ENCODE results near the gene COL9A3.
A peak's percentile ranks its signal among the peaks of the same experiment; 100 is the strongest.

Gene COL9A3

GRCh38 chr20:62832951-62833391 is 16.1 kb downstream of the COL9A3 start:
- TF ChIP-seq, protein P1, sequence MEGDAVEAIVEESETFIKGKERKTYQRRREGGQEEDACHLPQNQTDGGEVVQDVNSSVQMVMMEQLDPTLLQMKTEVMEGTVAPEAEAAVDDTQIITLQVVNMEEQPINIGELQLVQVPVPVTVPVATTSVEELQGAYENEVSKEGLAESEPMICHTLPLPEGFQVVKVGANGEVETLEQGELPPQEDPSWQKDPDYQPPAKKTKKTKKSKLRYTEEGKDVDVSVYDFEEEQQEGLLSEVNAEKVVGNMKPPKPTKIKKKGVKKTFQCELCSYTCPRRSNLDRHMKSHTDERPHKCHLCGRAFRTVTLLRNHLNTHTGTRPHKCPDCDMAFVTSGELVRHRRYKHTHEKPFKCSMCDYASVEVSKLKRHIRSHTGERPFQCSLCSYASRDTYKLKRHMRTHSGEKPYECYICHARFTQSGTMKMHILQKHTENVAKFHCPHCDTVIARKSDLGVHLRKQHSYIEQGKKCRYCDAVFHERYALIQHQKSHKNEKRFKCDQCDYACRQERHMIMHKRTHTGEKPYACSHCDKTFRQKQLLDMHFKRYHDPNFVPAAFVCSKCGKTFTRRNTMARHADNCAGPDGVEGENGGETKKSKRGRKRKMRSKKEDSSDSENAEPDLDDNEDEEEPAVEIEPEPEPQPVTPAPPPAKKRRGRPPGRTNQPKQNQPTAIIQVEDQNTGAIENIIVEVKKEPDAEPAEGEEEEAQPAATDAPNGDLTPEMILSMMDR (IDR thresholded peaks at IDR 0.05; ENCODE audit: poor library complexity, severe bottlenecking) = no peak
- Histone ChIP-seq H3K36me3 (ENCODE audit: low read depth) (no peaks in the 10 kb centered on the region), H3K9me3 (ENCODE audit: severe bottlenecking) (no peaks in the 10 kb centered on the region), H3K4me1 (ENCODE audit: insufficient read depth, poor library complexity, severe bottlenecking) (peaks cover 20% of the 10 kb centered on the region), H3K27ac (ENCODE audit: poor library complexity, severe bottlenecking) (no peak overlapping the region), H3K4me3 (ENCODE audit: severe bottlenecking) (no peak overlapping the region), H3K27me3 (ENCODE audit: insufficient read depth, poor library complexity, severe bottlenecking) (no peaks in the 10 kb centered on the region)
- peak; percentile 84 for DNase-seq (ENCODE audit: low spot score)
- ATAC-seq (ENCODE audit: low read depth) = no peak

DNA sequence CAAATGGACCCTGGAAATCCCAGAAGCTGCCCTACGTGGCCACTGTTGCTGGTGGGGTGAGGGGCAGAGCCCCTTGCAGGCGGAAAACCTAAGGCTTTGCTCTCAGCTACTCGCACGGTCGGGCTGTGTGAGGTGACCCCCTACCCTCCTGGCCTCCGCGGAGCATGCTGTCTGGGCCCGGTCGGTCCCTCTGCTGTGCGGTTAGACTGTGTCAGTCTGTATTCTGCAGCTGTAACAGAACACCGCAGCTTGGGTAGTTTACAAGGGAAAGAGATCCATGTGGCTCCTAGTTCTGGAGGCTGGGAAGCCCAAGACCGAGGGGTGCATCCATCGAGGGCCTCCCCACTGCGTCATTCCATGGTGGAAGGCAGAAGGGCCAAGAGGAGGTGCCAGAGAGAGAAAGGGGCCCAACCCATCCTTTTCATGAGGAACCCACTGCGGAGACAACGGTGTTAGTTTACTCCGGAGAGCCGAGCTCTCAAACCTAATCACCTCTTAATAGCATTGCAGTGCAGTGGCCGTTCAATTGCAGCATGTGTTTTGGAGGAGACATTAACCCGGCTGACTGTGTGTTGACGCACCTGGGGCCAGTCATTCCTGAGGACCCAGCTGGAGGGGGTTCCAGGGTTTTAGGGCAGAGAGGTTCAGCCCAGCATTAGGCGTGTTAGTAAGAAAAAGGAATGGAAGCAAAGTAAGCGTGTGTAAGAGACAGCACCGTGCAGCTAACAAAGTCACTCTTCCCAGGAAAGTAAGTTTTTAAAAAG is 18.3 kb downstream of the COL9A3 start:
- Histone ChIP-seq H3K36me3 (ENCODE audit: low read depth) (no peaks in the 10 kb centered on the region), H3K4me3 (ENCODE audit: severe bottlenecking) (no peak overlapping the region), H3K4me1 (ENCODE audit: insufficient read depth, poor library complexity, severe bottlenecking) (peaks cover 22% of the 10 kb centered on the region), H3K9me3 (ENCODE audit: severe bottlenecking) (no peaks in the 10 kb centered on the region), H3K27ac (ENCODE audit: poor library complexity, severe bottlenecking) (no peak overlapping the region), H3K27me3 (ENCODE audit: insufficient read depth, poor library complexity, severe bottlenecking) (no peaks in the 10 kb centered on the region)
- DNase-seq (ENCODE audit: low spot score) (peak; percentile 77), ATAC-seq (ENCODE audit: low read depth) (no peak)
- TF ChIP-seq, protein P1 (IDR thresholded peaks at IDR 0.05; ENCODE audit: poor library complexity, severe bottlenecking) = no peak

DNA sequence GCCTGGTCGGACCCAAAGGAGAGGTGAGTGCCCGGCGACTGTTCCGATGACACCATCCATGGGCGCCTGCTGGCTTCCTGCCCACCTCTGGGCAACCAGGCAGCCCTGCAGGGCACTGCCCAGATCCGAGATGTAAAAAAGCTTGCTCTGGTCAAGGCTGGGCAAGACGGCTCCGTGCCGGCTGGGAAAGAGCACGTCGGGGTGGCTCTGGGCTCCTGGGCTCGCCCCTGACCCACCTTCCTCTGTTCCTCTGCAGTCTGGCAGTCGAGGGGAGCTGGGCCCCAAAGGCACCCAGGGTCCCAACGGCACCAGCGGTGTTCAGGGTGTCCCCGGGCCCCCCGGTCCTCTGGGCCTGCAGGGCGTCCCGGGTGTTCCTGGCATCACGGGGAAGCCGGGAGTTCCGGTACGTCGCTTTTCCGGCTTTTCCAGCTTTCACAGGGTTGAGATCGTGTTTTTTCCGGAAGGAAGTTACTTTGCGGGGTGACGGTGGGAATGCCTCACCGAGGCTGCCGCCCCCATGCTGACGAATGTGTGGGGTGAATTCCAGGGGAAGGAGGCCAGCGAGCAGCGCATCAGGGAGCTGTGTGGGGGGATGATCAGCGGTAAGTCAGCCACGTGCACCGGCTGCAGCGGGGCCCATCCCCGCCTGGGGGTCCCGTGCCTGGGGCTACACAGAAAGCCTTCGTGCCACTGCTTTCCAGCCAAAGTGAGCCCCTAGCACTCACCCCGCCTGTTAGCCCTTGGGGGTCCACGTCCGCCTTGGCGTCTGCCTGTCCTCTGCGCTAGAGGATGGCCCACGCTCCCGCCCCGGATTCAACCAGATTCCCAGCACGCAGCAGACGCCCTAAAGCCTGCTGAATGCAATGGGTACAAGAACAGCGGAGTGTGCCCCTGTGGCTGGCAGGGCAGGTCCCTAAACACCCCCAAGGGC is 19.3 kb downstream of the COL9A3 start:
- Histone ChIP-seq H3K27ac (ENCODE audit: poor library complexity, severe bottlenecking) (no peak overlapping the region), H3K36me3 (ENCODE audit: low read depth) (no peaks in the 10 kb centered on the region), H3K4me1 (ENCODE audit: insufficient read depth, poor library complexity, severe bottlenecking) (peaks cover 20% of the 10 kb centered on the region), H3K4me3 (ENCODE audit: severe bottlenecking) (no peak overlapping the region), H3K27me3 (ENCODE audit: insufficient read depth, poor library complexity, severe bottlenecking) (no peaks in the 10 kb centered on the region), H3K9me3 (ENCODE audit: severe bottlenecking) (no peaks in the 10 kb centered on the region)
- DNase-seq (ENCODE audit: low spot score) (peak; percentile 84), ATAC-seq (ENCODE audit: low read depth) (no peak)
- TF ChIP-seq, protein P1 (IDR thresholded peaks at IDR 0.05; ENCODE audit: poor library complexity, severe bottlenecking) = no peak

- Histone ChIP-seq H3K9me3 (ENCODE audit: severe bottlenecking) (no peaks in the 10 kb centered on the region), H3K4me3 (ENCODE audit: severe bottlenecking) (no peak overlapping the region), H3K4me1 (ENCODE audit: insufficient read depth, poor library complexity, severe bottlenecking) (peaks cover 12% of the 10 kb centered on the region), H3K27me3 (ENCODE audit: insufficient read depth, poor library complexity, severe bottlenecking) (no peaks in the 10 kb centered on the region), H3K27ac (ENCODE audit: poor library complexity, severe bottlenecking) (no peak overlapping the region), H3K36me3 (ENCODE audit: low read depth) (no peaks in the 10 kb centered on the region)
- ATAC-seq (ENCODE audit: low read depth) (no peak), DNase-seq (ENCODE audit: low spot score) (peak; percentile 74)
- TF ChIP-seq, protein P1 (IDR thresholded peaks at IDR 0.05; ENCODE audit: poor library complexity, severe bottlenecking) = no peak
Measured at GRCh38 chr20:62836967-62837490, 20.2 kb downstream of the COL9A3 start.

Measured in RWPE2 (cell line).